Duodenal mucosa (tissue), 2 donors: ENCODE results near the gene LPXN.

Experiments used
- H3K27ac ChIP-seq: one replicate; pipeline ENCODE4 v1.7.0; 2013; ENCODE audit warnings: low read depth, low read length
- H3K27me3 ChIP-seq, 2 donors: one replicate each; pipeline ENCODE4 v1.7.0; 2013; ENCODE audit warnings: low read length in 2 of 2, control low read depth in 1 of 2; ENCODE audit not compliant: insufficient read depth in 2 of 2, control insufficient read depth in 1 of 2
- H3K36me3 ChIP-seq, 2 donors: one replicate each; pipeline ENCODE4 v1.7.0; 2013; ENCODE audit warnings: low read length in 2 of 2, control low read depth in 1 of 2; ENCODE audit not compliant: insufficient read depth in 2 of 2, control insufficient read depth in 1 of 2
- H3K4me1 ChIP-seq, 2 donors: one replicate each; pipeline ENCODE4 v1.7.0; 2013; ENCODE audit warnings: low read length in 2 of 2, control low read depth in 1 of 2; ENCODE audit not compliant: insufficient read depth in 2 of 2, control insufficient read depth in 1 of 2
- H3K4me3 ChIP-seq, 2 donors: one replicate each; pipeline ENCODE4 v1.7.0; 2013; ENCODE audit warnings: low read length in 2 of 2, low read depth in 1 of 2
- H3K9ac ChIP-seq, 2 donors: one replicate each; pipeline ENCODE4 v1.7.0; 2013; ENCODE audit warnings: low read length in 2 of 2, low read depth in 1 of 2
- H3K9me3 ChIP-seq, 2 donors: one replicate each; pipeline ENCODE4 v1.7.0; 2013; ENCODE audit warnings: low read length in 2 of 2, control low read depth in 1 of 2; ENCODE audit not compliant: control insufficient read depth in 1 of 2

Gene LPXN

GRCh38 chr11:58564231-58564630 lies 11.4 kb downstream of the LPXN start:
- no peak overlapping the region for H3K4me3 ChIP-seq
- peaks cover 25 to 29% of the 10 kb centered on the region in 2 donors for H3K4me1 ChIP-seq
- peaks cover 12 to 21% of the 10 kb centered on the region in 2 donors for H3K36me3 ChIP-seq
- H3K27ac ChIP-seq, result no peak overlapping the region
- H3K27me3 ChIP-seq, result no peaks in the 10 kb centered on the region
- H3K9me3 ChIP-seq, result no peaks in the 10 kb centered on the region
- no peak overlapping the region for H3K9ac ChIP-seq

DNA sequence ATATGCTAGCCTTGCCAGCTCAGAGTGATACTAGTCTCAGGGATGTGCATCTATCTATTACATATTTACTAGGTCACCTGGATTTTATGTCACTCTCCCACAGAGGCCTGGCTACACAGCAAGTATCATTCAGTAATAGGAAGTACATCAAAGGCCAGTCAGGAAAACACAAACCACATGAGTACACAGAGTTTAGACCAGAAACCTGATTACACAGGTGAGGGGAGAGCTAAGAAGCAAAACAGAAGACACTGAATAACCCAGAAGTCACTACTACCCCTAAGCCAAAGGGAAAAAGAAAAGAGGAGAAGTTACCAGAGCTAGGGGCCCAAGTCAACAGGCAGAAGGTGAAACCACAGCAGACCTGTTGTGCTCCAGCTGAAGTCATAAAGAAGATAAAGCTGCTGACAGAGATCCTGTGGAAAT lies 13.3 kb downstream of the LPXN start:
- Histone ChIP-seq H3K27me3 (no peaks in the 10 kb centered on the region), H3K9me3 (no peaks in the 10 kb centered on the region), H3K27ac (no peak overlapping the region), H3K4me3 (no peak overlapping the region), H3K9ac (no peak overlapping the region), H3K4me1 (peaks cover 25 to 29% of the 10 kb centered on the region in 2 donors), H3K36me3 (peaks cover 4 to 18% of the 10 kb centered on the region in 2 donors)

- peaks cover 25 to 29% of the 10 kb centered on the region in 2 donors for H3K4me1 ChIP-seq
- no peaks in the 10 kb centered on the region for H3K27me3 ChIP-seq
- H3K27ac ChIP-seq, result no peak overlapping the region
- no peak overlapping the region for H3K9ac ChIP-seq
- H3K36me3 ChIP-seq, result peaks cover 4 to 10% of the 10 kb centered on the region in 2 donors
- H3K9me3 ChIP-seq, result no peaks in the 10 kb centered on the region
- H3K4me3 ChIP-seq, result no peak overlapping the region
Measured at GRCh38 chr11:58561394-58562098, 14.1 kb downstream of the LPXN start.

DNA sequence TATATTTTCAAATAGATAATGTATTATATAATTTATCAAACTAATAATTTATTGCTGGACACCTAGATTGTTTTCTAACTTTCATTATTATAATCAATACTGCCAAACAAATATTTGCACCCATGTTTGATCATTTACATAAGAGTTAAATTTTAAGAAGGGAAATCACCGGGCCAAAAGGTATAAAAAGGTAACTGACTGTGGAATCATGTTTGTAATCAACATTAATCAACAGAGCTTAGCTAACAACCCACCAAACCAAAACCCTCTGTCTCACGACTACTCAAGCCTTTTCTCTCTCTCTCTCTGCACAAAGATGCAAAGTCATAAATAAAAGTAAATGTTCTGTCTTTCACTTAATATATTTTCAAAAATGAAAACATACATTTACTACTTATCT lies 14.8 kb downstream of the LPXN start:
- H3K27me3 ChIP-seq, result no peaks in the 10 kb centered on the region
- H3K4me1 ChIP-seq, result peaks cover 25 to 29% of the 10 kb centered on the region in 2 donors
- H3K36me3 ChIP-seq, result peaks cover 4 to 9% of the 10 kb centered on the region in 2 donors
- no peaks in the 10 kb centered on the region for H3K9me3 ChIP-seq
- no peak overlapping the region for H3K4me3 ChIP-seq
- H3K27ac ChIP-seq, result no peak overlapping the region
- no peak overlapping the region for H3K9ac ChIP-seq

DNA sequence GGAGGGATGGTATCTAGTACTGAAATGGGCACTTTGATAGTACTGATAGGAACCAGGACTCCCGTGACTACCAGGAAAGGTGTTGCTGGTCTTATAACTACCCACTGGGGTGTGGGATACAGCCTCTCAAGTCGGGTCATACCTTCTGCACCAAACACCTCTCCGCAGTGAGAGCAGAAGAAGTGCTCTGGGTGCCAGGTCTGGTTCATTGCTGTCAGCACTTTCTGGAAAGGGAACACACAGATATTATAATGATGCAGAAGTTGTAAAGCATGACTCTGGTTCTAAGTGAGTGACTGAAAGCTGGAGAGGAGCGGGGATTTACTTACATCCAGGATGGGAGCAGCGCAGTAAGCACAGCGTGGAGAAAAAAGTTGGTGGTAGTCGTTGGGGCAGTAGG lies 26.0 kb downstream of the LPXN start:
- Histone ChIP-seq H3K9ac (no peak overlapping the region), H3K4me1 (no peaks in the 10 kb centered on the region), H3K9me3 (no peaks in the 10 kb centered on the region), H3K4me3 (no peak overlapping the region), H3K27me3 (no peaks in the 10 kb centered on the region), H3K36me3 (peaks cover 34 to 64% of the 10 kb centered on the region in 2 donors), H3K27ac (no peak overlapping the region)

- Histone ChIP-seq H3K36me3 (peaks cover 31 to 44% of the 10 kb centered on the region in 2 donors), H3K9me3 (no peaks in the 10 kb centered on the region), H3K9ac (no peak overlapping the region), H3K4me1 (no peaks in the 10 kb centered on the region), H3K27ac (no peak overlapping the region), H3K27me3 (no peaks in the 10 kb centered on the region), H3K4me3 (no peak overlapping the region)
Measured at GRCh38 chr11:58546841-58547240, 28.8 kb downstream of the LPXN start.

DNA sequence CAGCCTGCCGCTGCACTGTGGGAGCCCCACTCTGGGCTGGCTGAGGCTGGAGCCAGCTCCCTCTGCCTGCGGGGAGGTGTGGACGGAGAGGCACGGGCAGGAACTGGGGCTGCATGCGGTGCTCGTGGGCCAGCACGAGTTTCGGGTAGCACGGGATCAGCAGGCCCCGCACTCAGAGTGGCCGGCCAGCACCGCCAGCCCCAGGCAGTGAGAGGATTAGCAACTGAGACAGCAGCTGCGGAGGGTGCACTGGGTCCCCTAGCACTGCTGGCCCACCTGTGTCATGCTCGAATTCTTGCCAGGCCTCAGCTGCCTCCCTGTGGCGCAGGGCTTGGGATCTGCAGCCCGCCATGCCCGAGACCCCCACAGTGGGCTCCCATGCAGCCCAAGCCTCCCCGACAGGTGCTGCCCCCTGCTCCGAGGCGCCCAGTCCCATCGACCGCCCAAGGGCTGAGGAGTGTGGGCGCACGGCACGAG lies 43.8 kb downstream of the LPXN start:
- peaks cover 11 to 22% of the 10 kb centered on the region in 2 donors for H3K36me3 ChIP-seq

DNA sequence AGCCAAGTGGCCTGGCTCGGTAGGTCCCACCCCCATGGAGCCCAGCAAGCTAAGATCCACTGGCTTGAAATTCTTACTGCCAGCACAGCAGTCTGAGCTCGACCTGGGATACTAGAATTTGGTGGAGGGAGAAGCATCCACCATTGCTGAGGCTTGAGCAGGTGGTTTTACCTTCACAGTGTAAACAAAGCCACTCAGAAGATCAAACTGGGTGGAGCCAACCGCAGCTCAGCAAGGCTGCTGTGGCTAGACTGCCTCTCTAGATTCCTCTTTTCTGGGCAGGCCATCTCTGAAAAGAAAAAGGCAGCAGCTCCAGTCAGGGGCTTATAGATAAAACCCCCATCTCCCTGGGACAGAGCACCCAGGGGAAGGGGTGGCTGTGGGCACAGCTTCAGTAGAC lies 45.4 kb downstream of the LPXN start:
- Histone ChIP-seq H3K27me3 (no peaks in the 10 kb centered on the region), H3K4me3 (no peak overlapping the region), H3K9ac (no peak overlapping the region), H3K4me1 (no peaks in the 10 kb centered on the region), H3K9me3 (no peaks in the 10 kb centered on the region), H3K27ac (no peak overlapping the region), H3K36me3 (peaks cover 11 to 24% of the 10 kb centered on the region in 2 donors)

More for the DNA sequence above, 43.8 kb downstream of the LPXN start:
- Histone ChIP-seq H3K9ac (no peak overlapping the region), H3K4me1 (no peaks in the 10 kb centered on the region), H3K27me3 (no peaks in the 10 kb centered on the region), H3K9me3 (no peaks in the 10 kb centered on the region), H3K4me3 (no peak overlapping the region), H3K27ac (no peak overlapping the region)

GRCh38 chr11:58527429-58527828 lies 48.2 kb downstream of the LPXN start:
- Histone ChIP-seq H3K27ac (no peak overlapping the region), H3K9me3 (no peaks in the 10 kb centered on the region), H3K27me3 (no peaks in the 10 kb centered on the region), H3K9ac (no peak overlapping the region), H3K36me3 (peaks cover 11 to 24% of the 10 kb centered on the region in 2 donors), H3K4me3 (no peak overlapping the region), H3K4me1 (peaks cover 0 to 10% of the 10 kb centered on the region in 2 donors)

DNA sequence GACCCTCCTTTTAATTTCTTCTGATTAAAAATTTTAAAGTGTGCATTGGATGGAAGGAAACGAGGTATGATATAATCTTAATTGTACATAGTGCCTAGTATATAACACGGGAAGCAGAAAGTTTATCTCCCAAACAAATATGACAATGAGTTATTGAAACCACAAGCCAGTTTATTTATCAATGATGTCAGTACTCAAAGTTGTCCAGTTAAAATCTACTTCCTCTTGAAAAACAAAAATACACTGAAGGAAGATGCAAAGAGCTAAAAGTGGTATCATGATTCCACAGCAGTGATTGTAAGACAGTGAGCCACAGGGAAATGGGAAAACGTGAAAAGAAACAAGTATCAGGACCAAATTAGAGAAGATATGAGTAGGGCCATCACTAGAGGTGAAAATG lies 48.9 kb downstream of the LPXN start:
- no peak overlapping the region for H3K4me3 ChIP-seq
- peaks cover 0 to 10% of the 10 kb centered on the region in 2 donors for H3K4me1 ChIP-seq
- no peaks in the 10 kb centered on the region for H3K9me3 ChIP-seq
- H3K27ac ChIP-seq, result no peak overlapping the region
- no peaks in the 10 kb centered on the region for H3K27me3 ChIP-seq
- H3K36me3 ChIP-seq, result peaks cover 11 to 24% of the 10 kb centered on the region in 2 donors
- H3K9ac ChIP-seq, result no peak overlapping the region
